K562 (cell line): ENCODE results near the gene SLC9A3.

Experiments
- CBFB ChIP-seq: sonication (generic); formaldehyde crosslinking; IDR thresholded peaks from 2 replicates; pipeline ENCODE4 v1.4.0; 2020; ENCODE audit warnings: mild to moderate bottlenecking, missing genetic modification reagents
- ESRRA ChIP-seq: fragments of 450-650 bp; IDR thresholded peaks from 2 replicates; pipeline ENCODE4 v1.6.1; 2014; ENCODE audit warnings: low read depth, mild to moderate bottlenecking, moderate library complexity, borderline replicate concordance
- HNRNPUL1 ChIP-seq: fragments of 200-400 bp; formaldehyde crosslinking; IDR thresholded peaks from 2 replicates; pipeline ENCODE4 v1.6.1; 2017; ENCODE audit warnings: low read length
- MAFF ChIP-seq: IDR thresholded peaks from 2 replicates; pipeline ENCODE4 v1.6.1; 2012; ENCODE audit warnings: low read length, improper control_type of control experiment
- NR3C1 ChIP-seq: sonication (generic); formaldehyde crosslinking; IDR thresholded peaks from 2 replicates; pipeline ENCODE4 v1.8.1; 2022; ENCODE audit warnings: missing genetic modification reagents
- RNF2 ChIP-seq: sonication (generic); IDR thresholded peaks from 2 replicates; pipeline ENCODE4 v1.6.1; 2016
- SIX5 ChIP-seq, 2 experiments: IDR thresholded peaks; 2 replicates each; pipeline ENCODE4 v1.6.1; 2011; ENCODE audit warnings: low read length in 2 of 2, borderline replicate concordance in 1 of 2, low read depth in 1 of 2, mild to moderate bottlenecking in 1 of 2, moderate library complexity in 1 of 2; ENCODE audit not compliant: insufficient read depth in 1 of 2
- SRF ChIP-seq, 2 experiments: fragments of 250-450, 450-650 bp in 1 of 2; sonication (Bioruptor Pico) in 1 of 2; sonication (generic) in 1 of 2; formaldehyde crosslinking; IDR thresholded peaks; 2 replicates each; pipeline versions ENCODE4 v1.5.0 to v1.5.1; 2020 to 2022; ENCODE audit warnings: mild to moderate bottlenecking in 1 of 2, missing genetic modification reagents in 1 of 2
- ZC3H11A ChIP-seq: IDR thresholded peaks from 2 replicates; pipeline ENCODE4 v1.6.1; 2012; ENCODE audit warnings: low read depth, low read length, improper control_type of control experiment
- ZNF644 ChIP-seq: fragments of 200-800 bp; sonication (Bioruptor generic); IDR thresholded peaks from 2 replicates; pipeline ENCODE4 v1.6.1; 2016; ENCODE audit warnings: low read depth, missing genetic modification characterization, missing compliant biosample characterization
- TF ChIP-seq, protein P1 (sequence below): fragments of 150-350 bp; conservative IDR thresholded peaks from 2 replicates; pipeline ENCODE4 v1.6.1; 2014; ENCODE audit warnings: low read length

DNA sequence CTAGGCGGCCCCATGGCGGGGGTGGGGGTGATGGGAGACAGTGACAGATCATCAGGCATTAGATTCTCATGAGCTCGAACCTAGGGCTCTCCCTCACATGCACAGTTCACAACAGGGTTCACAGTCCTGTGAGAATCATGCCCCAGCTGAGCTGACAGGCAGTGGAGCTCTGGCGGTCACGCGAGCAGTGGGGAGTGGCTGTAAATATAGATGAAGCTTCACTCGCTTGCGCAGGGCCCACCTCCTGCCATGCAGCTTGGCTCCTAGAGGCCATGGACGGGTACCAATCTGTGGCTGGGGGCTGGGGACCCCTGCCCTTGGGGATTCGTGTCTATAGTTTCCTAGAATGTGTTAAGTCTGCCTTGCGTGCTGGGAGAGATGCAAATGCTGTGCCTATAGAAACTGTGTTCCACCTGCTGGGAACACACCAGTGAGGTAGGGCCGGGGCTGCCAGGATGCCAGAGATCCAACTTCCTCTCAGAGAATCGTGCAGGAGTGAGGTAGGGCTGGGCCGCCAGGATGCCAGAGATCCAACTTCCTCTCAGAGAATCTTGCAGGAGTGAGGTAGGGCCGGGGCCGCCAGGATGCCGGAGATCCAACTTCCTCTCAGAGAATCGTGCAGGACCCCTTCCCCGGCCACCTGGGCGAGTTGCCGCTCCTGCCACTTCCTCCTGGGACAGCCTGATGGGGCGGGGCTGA is 95.3 kb downstream of the SLC9A3 start:
- TF ChIP-seq MAFF (no peak), RNF2 (no peak), ZC3H11A (no peak), SRF (CRISPR knock-in tag; IDR thresholded peaks at IDR 0.05) (no peak), ESRRA (no peak), HNRNPUL1 (no peak), SIX5 (IDR thresholded peaks at IDR 0.05; ENCODE audit: borderline replicate concordance in 1 of 2, insufficient read depth in 1 of 2, low read depth in 1 of 2, low read length in 2 of 2) (no peak), CBFB (CRISPR knock-in tag) (no peak), ZNF644 (no peak), NR3C1 (no peak)
- TF ChIP-seq, protein P1, sequence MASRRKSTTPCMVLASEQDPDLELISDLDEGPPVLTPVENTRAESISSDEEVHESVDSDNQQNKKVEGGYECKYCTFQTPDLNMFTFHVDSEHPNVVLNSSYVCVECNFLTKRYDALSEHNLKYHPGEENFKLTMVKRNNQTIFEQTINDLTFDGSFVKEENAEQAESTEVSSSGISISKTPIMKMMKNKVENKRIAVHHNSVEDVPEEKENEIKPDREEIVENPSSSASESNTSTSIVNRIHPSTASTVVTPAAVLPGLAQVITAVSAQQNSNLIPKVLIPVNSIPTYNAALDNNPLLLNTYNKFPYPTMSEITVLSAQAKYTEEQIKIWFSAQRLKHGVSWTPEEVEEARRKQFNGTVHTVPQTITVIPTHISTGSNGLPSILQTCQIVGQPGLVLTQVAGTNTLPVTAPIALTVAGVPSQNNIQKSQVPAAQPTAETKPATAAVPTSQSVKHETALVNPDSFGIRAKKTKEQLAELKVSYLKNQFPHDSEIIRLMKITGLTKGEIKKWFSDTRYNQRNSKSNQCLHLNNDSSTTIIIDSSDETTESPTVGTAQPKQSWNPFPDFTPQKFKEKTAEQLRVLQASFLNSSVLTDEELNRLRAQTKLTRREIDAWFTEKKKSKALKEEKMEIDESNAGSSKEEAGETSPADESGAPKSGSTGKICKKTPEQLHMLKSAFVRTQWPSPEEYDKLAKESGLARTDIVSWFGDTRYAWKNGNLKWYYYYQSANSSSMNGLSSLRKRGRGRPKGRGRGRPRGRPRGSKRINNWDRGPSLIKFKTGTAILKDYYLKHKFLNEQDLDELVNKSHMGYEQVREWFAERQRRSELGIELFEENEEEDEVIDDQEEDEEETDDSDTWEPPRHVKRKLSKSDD, result no peak
